Stimulated activated CD8-positive, alpha-beta memory T cell treated with anti-CD3 and anti-CD28 coated beads, Interleukin-7, amount 100 ng/mL, for 1 hour (primary cell): ENCODE measurements around the gene GTF3C5.
"Not testable (repeated sequence)": the region's sequence is repeated elsewhere in the genome, so short reads cannot be mapped to it uniquely, and the experiment has no call there.

Source experiments
- DNase-seq, 2 donors: peaks; one replicate each; pipeline ENCODE4 v3.0.0-alpha.2; 2020; ENCODE audit warnings: low read depth in 2 of 2

GTF3C5 gene

GRCh38 chr9:133029994-133030316, 842 bp upstream of the GTF3C5 start:
- DNase-seq: no peak

DNA sequence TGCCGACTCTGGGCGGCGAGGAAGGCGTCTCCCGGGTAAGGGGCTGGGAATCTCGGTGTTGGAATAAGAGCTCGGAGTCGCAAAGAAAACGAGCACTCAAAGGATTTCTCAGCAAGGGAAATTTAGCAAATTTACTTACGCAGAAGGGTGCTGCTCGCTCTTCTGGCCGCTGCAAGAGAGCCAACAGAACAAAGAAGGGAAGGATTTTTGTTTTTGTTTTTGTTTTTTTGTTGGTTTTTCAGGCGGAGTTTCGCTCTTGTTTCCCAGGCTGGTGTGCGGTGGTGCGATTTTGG, 279 bp downstream of the GTF3C5 start:
- DNase-seq: no peak

- no peak for DNase-seq
Observed at GRCh38 chr9:133031496-133031911, 707 bp downstream of the GTF3C5 start.

DNA sequence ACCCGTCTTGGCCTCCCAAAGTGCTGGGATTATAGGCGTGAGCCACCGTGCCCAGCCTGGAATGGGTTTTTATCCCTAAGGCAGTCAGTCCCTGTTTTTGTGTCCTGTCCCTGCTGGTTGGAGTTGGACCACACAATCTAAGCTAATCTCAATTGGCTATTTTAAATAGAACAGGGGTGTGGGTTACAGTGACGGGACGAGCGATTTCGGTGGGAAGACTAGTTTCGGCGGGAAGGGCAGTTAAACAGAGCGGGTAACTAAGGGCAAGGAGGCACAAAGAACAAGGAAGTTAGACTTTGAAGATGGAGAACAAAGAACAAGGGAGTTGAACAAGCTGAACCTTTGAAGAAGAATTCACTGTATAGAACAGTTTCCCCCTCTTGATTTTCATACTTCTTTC, 1.4 kb downstream of the GTF3C5 start:
- DNase-seq: no peak

GRCh38 chr9:133035669-133036068, 4.9 kb downstream of the GTF3C5 start:
- no peak for DNase-seq

DNA sequence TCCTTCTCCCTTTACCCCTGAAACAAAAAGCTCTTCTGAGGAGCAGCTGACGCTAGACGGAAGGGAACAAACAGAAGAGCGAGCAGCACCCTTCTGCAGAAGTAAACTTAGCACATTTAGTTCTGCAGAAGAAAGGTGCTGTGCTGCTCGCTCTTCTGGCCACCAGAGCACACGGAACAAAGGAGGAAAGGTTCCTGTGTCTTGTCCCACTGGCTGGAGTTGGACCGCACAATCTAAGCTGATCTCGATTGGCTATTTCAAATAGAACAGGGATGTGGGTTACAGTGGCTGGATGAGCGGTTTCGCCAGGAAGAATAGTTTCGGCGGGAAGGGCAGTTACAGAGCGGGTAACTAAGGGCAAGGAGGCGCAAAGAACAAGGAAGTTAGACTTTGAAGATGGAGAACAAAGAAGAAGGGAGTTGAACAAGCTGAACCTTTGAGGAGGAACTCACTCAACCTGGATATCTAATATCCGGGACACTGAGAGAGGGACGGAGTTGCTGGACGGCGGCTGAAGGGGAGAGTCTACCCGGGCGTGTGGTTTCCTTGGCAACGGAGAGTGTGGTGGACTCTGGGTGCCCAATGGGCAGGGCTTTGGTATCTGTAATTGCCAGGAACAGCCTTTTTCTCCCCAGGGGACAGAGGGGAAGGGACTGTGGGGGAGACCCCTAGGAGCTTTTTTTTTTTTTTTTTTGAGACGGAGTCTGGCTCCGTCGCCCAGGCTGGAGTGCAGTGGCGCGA, 7.1 kb downstream of the GTF3C5 start:
- DNase-seq: no peak

DNA sequence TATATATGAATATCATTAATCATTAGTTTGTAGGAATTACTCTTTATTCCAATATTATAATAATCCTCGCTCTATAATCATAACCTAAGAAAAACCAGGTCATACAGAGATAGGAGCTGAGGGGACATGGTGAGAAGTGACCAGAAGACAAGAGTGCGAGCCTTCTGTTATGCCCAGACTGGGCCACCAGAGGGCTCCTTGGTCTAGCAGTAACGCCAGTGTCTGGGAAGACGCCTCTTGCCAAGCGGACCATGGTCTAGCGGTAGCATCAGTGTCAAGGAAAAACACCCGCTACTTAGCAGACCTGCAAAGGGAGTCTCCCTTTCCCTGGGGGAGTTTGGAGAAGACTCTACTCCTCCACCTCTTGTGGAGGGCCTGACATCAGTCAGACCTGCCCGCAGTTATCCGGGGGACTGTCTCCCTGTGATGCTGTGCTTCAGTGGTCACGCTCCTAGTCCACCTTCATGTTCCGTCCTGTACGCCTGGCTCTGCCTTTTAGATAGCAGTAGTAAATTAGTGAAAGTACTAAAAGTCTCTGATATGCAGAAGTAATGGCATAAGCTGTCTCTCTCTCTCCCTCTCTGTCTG, 10.2 kb downstream of the GTF3C5 start:
- DNase-seq: not testable (repeated sequence)

DNA sequence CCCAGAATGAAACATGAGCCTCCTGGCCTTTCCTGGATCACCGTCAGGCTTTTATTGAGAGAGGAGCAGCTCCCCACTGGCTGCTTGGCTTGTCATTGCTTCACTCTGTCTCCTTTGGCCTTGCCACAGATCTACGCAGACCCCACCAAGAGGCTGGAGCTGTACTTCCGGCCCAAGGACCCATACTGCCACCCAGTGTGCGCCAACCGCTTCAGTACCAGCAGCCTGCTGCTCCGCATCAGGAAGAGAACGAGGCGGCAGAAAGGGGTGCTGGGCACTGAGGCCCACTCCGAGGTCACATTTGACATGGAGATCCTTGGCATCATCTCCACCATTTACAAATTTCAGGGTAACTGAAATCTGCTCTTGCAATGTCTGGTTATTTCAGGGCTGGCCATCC, 11.2 kb downstream of the GTF3C5 start:
- DNase-seq: no peak

- no peak for DNase-seq
Observed at GRCh38 chr9:133042676-133043075, 11.9 kb downstream of the GTF3C5 start.

DNA sequence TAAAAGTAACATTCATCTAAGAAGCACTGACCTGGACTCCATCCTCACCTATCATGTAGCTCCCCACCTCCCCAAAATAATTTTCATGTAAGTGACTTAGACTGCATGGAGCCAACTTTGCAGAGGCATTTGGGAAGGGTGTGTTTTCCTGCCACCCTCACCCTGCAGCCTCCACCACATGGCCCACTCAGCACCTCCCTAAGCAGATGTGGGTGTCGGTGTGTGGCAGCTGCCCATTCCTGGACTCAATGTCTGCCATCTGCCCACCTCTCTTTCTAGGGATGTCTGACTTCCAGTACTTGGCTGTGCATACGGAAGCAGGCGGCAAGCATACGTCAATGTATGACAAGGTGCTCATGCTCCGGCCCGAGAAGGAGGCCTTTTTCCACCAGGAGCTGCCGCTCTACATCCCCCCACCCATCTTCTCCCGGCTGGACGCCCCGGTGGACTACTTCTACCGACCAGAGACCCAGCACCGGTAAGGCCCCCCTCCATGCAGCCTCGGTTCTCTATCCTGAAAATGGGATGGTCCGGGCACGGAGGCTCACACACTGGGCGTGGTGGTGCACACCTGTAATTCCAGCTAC, 12.7 kb downstream of the GTF3C5 start:
- DNase-seq: no peak

DNA sequence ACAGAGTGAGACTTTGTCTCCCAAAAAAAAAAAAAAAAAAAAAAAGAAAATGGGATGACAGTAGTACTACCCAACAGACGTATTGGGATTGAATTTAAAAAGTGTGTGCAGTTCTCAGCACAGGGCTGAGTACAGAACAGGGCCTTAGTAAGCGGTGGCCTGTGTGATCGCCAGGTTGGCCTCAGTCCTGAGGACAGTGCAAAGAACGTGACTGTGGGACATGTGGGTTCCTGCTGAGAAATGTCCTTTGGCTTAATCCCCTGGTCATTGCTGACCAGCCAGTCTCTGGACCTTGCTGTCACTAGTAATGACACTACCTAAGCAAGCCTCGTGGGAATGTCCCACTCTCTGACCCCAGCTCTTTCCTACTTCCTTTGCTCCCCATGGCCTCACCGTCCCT, 13.3 kb downstream of the GTF3C5 start:
- DNase-seq: no peak

DNA sequence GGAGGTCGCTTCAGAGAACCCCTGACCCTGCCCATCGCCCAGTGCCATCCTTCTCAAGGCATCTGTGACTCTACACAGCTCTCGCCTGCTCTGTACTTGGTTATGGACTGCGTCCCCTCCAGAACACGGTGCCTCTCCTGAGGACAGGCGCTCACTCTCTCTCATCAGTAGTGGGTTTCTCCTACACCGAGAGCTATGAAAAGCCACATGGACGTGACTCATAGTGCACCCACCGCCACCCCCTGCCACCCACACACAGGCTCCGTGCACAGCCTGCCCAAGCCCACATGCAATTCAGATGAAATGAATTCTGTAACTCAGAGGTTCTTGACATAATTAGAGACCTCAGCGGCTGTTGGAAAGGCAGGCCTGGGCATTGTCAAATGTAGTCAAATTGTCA, 13.9 kb downstream of the GTF3C5 start:
- DNase-seq: no peak

DNA sequence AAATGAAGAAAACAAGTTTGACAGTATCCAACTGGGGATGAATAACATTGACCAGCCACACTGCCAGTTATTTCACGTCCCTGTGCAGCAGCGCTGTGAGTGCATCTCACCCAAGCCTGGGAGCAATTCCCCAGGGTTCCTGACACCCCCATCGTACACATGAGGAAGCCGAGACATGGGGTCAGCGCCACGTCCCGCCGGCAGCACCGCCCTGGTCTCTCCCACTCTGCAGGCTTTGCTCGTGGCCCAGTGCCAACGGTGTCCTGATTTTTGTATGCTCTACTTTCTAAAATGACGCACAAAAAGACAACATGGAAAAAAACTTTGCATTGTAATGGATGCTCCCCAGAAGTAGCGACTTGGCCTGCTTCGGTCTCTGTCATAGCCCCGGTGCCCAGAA, 14.3 kb downstream of the GTF3C5 start:
- no peak for DNase-seq

GRCh38 chr9:133046196-133046899, 15.6 kb downstream of the GTF3C5 start:
- no peak for DNase-seq

DNA sequence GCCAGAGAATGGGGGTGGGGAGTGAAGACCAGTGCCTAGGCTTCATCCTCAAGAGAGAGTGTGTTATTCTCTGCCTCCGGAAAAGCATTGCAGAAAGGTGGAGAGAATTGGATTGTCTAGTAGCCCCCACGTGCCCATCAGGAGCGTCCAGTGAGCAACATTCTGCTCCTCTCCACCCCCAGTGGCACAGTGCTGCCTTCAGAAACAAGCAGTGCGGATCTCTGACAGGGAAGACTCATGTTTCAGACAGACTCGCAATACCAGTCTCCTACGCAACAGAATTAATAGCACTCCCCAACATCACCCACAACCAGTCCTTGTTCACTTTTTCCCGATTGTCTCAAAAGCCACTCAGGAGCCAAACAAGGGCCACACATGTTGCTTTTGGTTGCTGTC, 16.1 kb downstream of the GTF3C5 start:
- no peak for DNase-seq

- DNase-seq: no peak
Observed at GRCh38 chr9:133048595-133048994, 17.8 kb downstream of the GTF3C5 start.

DNA sequence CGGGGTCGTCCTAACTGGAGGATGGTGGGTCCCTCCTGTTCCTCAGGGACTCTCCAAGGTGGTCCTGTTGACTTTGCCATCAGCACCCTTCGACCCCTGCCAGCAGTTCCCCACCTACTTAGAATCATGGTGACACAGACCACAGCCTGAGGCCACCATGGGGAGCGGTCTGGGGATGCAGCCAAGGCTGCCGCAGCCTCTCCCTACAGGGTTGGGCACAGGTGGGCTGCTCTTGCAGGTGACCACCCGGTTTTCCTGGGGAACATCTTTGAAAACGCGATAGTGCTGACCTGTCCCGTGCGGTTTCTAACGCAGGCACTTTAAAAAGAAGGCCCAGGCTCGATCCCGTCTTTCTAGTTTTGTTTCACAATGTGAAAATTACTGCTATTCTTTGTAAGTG, 18.2 kb downstream of the GTF3C5 start:
- DNase-seq: no peak

DNA sequence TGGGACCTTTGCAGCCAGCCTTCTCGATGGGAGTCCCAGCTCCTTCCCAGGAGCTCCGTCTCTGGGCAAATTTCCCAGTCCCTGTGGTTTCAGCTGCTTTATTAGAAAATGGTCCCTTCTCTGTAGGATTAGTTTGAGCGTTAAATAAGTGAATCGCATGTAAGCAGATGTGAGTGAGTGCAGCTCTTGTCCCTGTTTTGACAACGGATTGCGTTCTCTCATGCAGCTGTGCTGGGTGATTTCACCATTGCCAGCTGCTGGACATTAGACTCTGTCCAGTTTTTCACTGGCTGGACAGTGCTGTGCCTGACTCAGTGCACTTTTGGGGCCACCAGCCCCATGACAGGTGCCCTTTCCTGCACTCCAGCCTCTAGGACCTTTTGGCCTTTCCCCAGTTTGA, 19.3 kb downstream of the GTF3C5 start:
- no peak for DNase-seq

DNA sequence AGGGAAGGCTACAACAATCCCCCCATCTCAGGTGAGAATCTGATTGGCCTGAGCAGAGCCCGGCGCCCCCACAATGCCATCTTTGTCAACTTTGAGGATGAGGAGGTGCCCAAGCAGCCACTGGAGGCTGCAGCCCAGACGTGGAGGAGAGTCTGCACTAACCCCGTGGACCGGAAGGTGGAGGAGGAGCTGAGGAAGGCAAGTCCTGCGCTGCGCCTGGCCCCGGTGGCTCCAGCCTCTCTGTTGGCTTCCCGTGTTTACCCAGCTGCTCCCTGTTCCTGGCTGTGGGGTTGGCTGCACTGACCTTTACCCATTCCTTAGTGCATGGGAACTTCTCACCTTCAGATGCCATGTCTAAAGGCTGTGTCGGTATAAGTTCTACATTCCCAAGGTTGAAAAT, 20.0 kb downstream of the GTF3C5 start:
- no peak for DNase-seq

DNA sequence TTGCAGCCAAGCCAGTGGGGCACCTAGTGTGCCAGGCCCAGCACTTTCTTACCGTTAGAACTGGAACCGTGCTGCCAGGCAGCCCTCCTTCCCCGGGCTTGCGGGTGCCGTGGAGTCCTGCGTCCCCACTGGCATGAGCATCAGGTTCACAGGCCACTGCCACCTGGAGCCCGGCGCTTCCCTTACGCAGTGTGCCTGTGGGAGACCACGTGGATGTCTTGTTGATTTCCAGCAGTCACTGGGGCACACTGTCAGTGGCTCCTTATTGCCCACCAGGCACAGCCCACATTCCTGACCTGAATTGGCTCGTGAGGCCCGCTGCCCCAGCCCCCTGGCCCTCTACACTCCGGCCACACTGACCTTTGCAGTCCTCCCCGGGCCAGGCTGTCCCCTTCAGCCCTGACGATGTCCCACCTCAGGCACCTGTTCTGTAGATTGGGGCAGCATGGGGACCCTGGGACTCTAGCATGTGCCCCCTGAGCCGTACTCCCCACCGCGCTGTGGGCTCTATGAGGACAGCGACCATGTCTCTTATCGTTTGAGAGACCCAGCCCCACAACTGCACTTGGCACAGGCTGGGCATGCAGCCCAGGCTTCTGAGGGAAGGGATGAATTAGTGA, 20.6 kb downstream of the GTF3C5 start:
- DNase-seq: no peak

- DNase-seq: no peak
Observed at GRCh38 chr9:133051966-133052539, 21.3 kb downstream of the GTF3C5 start.

DNA sequence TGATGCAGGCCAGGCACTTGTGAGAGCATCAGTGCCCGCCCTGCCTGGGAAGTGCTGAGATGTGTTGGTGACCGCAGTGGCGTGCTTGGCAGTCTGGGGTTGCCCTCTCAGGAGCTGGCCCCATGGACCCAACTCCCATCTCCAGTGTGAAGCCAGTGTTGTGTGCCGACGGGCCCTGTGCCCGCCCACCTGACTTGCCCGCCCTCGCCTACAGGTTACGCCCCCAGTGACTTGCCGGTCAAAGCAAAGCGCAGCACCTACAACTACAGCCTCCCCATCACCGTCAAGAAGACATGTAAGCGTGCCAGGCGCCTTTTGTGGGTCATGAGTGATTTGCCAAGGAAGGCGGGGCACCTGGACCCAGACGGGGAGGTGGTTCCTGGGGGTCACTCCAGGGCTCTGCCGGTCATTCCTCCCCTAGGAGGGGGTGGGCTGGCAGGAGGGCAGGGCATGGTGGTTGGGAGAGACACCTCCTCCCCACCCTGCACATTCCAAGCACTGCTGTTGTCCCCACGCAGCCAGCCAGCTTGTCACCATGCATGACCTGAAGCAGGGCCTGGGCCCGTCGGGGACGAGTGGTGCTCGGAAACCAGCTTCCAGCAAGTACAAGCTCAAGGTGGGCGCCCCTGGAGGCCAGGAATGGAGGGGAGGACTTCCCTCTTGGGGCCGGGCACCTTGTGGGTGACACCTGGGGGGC, 23.5 kb downstream of the GTF3C5 start:
- DNase-seq: no peak
